Heart left ventricle (tissue), 16 donors: ENCODE results near the gene GPR137C. TPM values are rescaled to one million over a fixed set of nuclear protein-coding genes. Genes with fewer than 3 reads are reported as not detected.

ENCODE experiments used
- ATAC-seq, 4 donors: fragments of 200-7000 bp; cut with Tn5 transposase; one replicate each; pipeline ENCODE4 v1.9.1; 2020 to 2022; ENCODE audit warnings: moderate library complexity in 4 of 4, mild to moderate bottlenecking in 3 of 4, moderate number of reproducible peaks in 1 of 4
- DNase-seq, 5 donors: peaks; one replicate each; pipeline ENCODE4 v3.0.0-alpha.2; 2020
- H3K27ac ChIP-seq, 12 donors: fragments of 200-600 bp; sonication (generic) in 4 of 12; one replicate each; pipeline versions ENCODE4 v1.5.0 to v1.8.0; 2016 to 2022; ENCODE audit warnings: mild to moderate bottlenecking in 2 of 12
- H3K27me3 ChIP-seq, 9 donors: fragments of 200-600 bp; sonication (generic) in 2 of 9; one replicate each; pipeline versions ENCODE4 v1.5.1 to v1.8.0; 2016 to 2022; ENCODE audit warnings: mild to moderate bottlenecking in 3 of 9
- H3K36me3 ChIP-seq, 9 donors: fragments of 200-600 bp; sonication (generic) in 2 of 9; one replicate each; pipeline versions ENCODE4 v1.5.0 to v1.8.0; 2018 to 2022; ENCODE audit warnings: mild to moderate bottlenecking in 2 of 9
- H3K4me1 ChIP-seq, 12 donors: fragments of 200-600 bp; sonication (generic) in 4 of 12; one replicate each; pipeline versions ENCODE4 v1.5.0 to v1.8.0; 2016 to 2022; ENCODE audit warnings: mild to moderate bottlenecking in 3 of 12
- H3K4me3 ChIP-seq, 12 donors: fragments of 200-600 bp; sonication (generic) in 4 of 12; one replicate each; pipeline versions ENCODE4 v1.5.0 to v1.8.0; 2017 to 2022; ENCODE audit warnings: mild to moderate bottlenecking in 9 of 12, moderate library complexity in 4 of 12
- H3K9me3 ChIP-seq, 12 donors: fragments of 200-600 bp; sonication (generic) in 4 of 12; one replicate each; pipeline versions ENCODE4 v1.5.0 to v1.8.0; 2016 to 2022; ENCODE audit warnings: mild to moderate bottlenecking in 1 of 12
- POLR2A ChIP-seq, 2 donors: fragments of 450-650 bp; IDR thresholded peaks; one replicate each; pipeline ENCODE4 v1.6.1; 2017; ENCODE audit warnings: antibody characterized with exemption in 2 of 2, mild to moderate bottlenecking in 2 of 2, moderate library complexity in 2 of 2
- WGBS, 4 donors: extraction: QIAGEN DNeasy Blood & Tissue Kit in 2 of 4; methylation state at CpG; one replicate each; pipeline versions ENCODE4 v1.1.5 to v1.1.7; 2013 to 2018; 5-methylcytosine and 5-hydroxymethylcytosine counted together
- intact Hi-C, 10 donors: fragments of 100-400 bp; cut with DNase I; formaldehyde crosslinking; loops; one replicate each; pipeline versions ENCODE4 v1.11.1 to v1.14.2; 2022
- polyA plus RNA-seq, 2 donors: library from polyadenylated mRNA; stranded (reverse); fragments of 200-250 nt; gene quantifications; one replicate each; pipeline ENCODE4 v1.2.3, GENCODE V29; 2013
- total RNA-seq, 9 donors: library from RNA; depleted of rRNA in 2 of 9; stranded (reverse); fragments of >200 nt in 2 of 9; fragmentation: NEBNext Ultra II Directional in 3 of 9; extraction: Animal tissue kit (Norgen Biotek cat#: 25700) in 3 of 9; gene quantifications; one replicate each; pipeline versions ENCODE4 v1.1.0 to v1.2.4, GENCODE V29; 2016 to 2023
- TF ChIP-seq, protein P1 (sequence below), 12 donors: fragments of 200-600 bp; sonication (generic) in 4 of 12; IDR thresholded peaks; one replicate each; pipeline versions ENCODE4 v1.5.0 to v1.8.0; 2018 to 2022; ENCODE audit warnings: antibody characterized with exemption in 12 of 12, mild to moderate bottlenecking in 5 of 12
- donor health status: ischemic (EF 13 %, LVEDD 7.1; RV severe dilation, severe dysfunction).
- donor health status: healthy with polysubstance abuse.
- donor health status: DM: no; HTN: yes; CAD: no.
- donor health status: DM: no; HTN: no; CAD: no.
- donor health status: ischemic (EF 25% LVEDD 6.9; RV normal size, moderate dysfunction).
- donor health status: ischemic (EF 25% LVEDD 5.7; RV mildly dilated, moderate dysfunction).
- donor health status: healthy.
- donor health status: DM: yes; HTN: yes; CAD: no.
- donor health status: ischemic (EF 35%, LVEDD 5.7; RV mildly dilated, moderate dysfunction).
- donor health status: nonischemic (EF 11% LVEDD 7.7; RV severe dilation, severe dysfunction).
- donor health status: DM: yes; HTN: yes; CAD: no.
- donor health status: PGD.
- donor health status: ischemic (EF 29% LVEDD 5.4; RV normal size, mild dysfunction).
- donor health status: nonischemic (EF 23%, LVEDD 6.1; RV moderate dilation, normal function).

Gene GPR137C
- total and polyA plus RNA-seq, 11 donors, result 0.61 to 1.9 (median 1.1) TPM

DNA sequence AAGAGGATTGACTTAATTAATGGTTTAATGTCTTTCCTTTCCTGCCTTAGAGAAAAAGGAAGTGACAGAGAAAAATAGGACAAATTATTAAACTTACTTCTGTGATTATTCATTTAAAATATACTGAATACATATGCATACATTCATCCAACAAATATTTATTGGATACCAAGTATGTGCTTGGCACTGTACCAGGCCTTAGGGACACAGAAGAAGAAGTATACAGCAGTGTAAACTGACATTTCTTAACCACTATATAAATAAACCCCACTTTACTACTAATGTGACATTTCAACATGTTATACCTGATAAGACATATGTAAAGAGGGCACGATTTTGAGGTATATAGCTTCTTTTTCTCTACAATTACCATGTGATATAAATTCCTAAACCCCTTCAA is 89.1 kb downstream of the GPR137C start:
- intact Hi-C loops, result no loop called here
- no peaks in the 10 kb centered on the region for H3K27me3 ChIP-seq
- DNase-seq (no peak), ATAC-seq (no peak)
- H3K9me3 ChIP-seq, result peaks cover 0 to 11% (median 0%) of the 10 kb centered on the region in 12 donors
- H3K4me3 ChIP-seq, result no peak overlapping the region
- H3K27ac ChIP-seq, result no peak overlapping the region
- 91 to 100% (median 99%) methylated on average over 1 of the region's 1 CpG for WGBS, 4 donors
- peaks cover 0 to 68% (median 52%) of the 10 kb centered on the region in 9 donors for H3K36me3 ChIP-seq
- no peaks in the 10 kb centered on the region for H3K4me1 ChIP-seq
- no peak for TF ChIP-seq POLR2A (IDR thresholded peaks at IDR 0.05)
- TF ChIP-seq, protein P1, sequence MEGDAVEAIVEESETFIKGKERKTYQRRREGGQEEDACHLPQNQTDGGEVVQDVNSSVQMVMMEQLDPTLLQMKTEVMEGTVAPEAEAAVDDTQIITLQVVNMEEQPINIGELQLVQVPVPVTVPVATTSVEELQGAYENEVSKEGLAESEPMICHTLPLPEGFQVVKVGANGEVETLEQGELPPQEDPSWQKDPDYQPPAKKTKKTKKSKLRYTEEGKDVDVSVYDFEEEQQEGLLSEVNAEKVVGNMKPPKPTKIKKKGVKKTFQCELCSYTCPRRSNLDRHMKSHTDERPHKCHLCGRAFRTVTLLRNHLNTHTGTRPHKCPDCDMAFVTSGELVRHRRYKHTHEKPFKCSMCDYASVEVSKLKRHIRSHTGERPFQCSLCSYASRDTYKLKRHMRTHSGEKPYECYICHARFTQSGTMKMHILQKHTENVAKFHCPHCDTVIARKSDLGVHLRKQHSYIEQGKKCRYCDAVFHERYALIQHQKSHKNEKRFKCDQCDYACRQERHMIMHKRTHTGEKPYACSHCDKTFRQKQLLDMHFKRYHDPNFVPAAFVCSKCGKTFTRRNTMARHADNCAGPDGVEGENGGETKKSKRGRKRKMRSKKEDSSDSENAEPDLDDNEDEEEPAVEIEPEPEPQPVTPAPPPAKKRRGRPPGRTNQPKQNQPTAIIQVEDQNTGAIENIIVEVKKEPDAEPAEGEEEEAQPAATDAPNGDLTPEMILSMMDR (IDR thresholded peaks at IDR 0.05), result no peak

DNA sequence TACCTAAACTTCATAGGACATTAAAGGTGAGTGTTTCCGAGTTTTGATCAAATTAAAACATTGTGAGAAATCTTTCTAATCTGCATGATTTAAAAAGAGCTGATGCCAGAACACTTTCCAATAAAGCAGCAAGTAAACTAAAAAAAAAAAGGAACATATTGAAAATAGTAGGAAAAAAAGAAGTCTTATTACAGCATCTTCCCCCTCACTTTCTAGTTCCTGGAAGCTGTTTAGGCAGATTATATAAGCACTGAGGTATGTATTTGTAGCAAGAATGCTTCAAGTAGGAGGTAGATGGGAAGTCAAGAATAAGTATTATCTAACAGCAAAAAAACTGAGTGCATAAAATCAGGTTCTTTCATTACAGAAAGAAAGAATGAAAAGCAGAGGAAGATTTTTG is 96.9 kb downstream of the GPR137C start:
- H3K36me3 ChIP-seq, result peaks cover 0 to 88% (median 61%) of the 10 kb centered on the region in 9 donors
- H3K27ac ChIP-seq, result no peak overlapping the region
- WGBS, 4 donors, result 96 to 97% (median 97%) methylated on average over 1 of the region's 1 CpG
- H3K27me3 ChIP-seq, result no peaks in the 10 kb centered on the region
- peaks cover 0 to 2% (median 0%) of the 10 kb centered on the region in 12 donors for H3K4me1 ChIP-seq
- no peak overlapping the region for H3K4me3 ChIP-seq
- no peak for ATAC-seq
- TF ChIP-seq POLR2A (IDR thresholded peaks at IDR 0.05), result no peak
- TF ChIP-seq, protein P1 (IDR thresholded peaks at IDR 0.05), result no peak
- no peak for DNase-seq
- intact Hi-C loops, result no loop called here
- H3K9me3 ChIP-seq, result no peaks in the 10 kb centered on the region

DNA sequence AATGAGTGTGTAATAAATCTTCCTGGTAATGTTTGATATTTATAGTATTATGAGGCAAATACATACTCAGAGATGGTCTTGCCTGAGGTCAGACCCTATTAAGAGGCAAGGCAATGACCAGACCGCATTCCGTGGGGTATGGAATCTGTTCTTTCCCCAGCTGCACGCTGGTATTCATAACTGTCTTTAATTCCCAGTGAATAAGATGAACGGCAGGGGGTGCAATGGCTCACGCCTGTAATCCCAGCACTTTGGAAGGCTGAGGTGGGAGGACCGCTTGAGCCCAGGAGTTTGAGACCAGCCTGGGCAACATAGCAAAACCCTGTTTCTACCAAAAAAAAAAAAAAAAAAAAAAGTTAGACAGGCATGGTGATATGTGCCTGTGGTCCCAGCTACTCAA is 98.1 kb downstream of the GPR137C start:
- H3K4me1 ChIP-seq, result peaks cover 0 to 2% (median 0%) of the 10 kb centered on the region in 12 donors
- H3K36me3 ChIP-seq, result peaks cover 0 to 88% (median 58%) of the 10 kb centered on the region in 9 donors
- TF ChIP-seq, protein P1 (IDR thresholded peaks at IDR 0.05), result no peak
- no peak for TF ChIP-seq POLR2A (IDR thresholded peaks at IDR 0.05)
- 74 to 88% (median 84%) methylated on average over 6 of the region's 6 CpGs for WGBS, 4 donors
- H3K27ac ChIP-seq, result no peak overlapping the region
- intact Hi-C loops, result no loop called here
- DNase-seq (no peak), ATAC-seq (no peak)
- H3K9me3 ChIP-seq, result no peaks in the 10 kb centered on the region
- no peaks in the 10 kb centered on the region for H3K27me3 ChIP-seq
- H3K4me3 ChIP-seq, result no peak overlapping the region

DNA sequence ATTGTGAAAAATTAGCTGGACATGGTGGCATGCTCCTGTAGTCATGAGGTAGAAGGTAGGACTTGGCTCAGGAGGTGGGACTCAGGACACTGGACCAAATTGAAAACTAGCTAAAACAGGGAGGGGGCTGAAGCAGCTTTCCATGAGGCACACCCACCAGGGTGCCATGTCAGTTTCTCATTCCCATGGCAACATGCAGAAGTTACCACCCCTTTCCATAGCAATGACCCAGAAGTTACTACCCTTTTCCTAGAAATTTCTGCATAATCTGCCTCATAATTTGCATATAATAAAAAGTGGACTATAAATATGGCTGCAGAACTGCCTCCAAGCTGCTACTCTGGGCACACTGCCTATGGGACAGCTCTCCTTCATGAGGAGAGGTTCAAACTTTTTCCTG is 104.3 kb downstream of the GPR137C start:
- DNase-seq, result no peak
- ATAC-seq, result no peak
- Histone ChIP-seq H3K4me1 (no peaks in the 10 kb centered on the region), H3K27ac (no peak overlapping the region), H3K36me3 (peaks cover 0 to 76% (median 43%) of the 10 kb centered on the region in 9 donors), H3K9me3 (no peaks in the 10 kb centered on the region), H3K4me3 (no peak overlapping the region), H3K27me3 (no peaks in the 10 kb centered on the region)
- intact Hi-C loops, result no loop called here
- no peak for TF ChIP-seq POLR2A (IDR thresholded peaks at IDR 0.05)
- TF ChIP-seq, protein P1 (IDR thresholded peaks at IDR 0.05), result no peak
